Glutamatergic neuron (in vitro differentiated cells): ENCODE measurements around the gene POLG. TPM values are rescaled to one million over a fixed set of nuclear protein-coding genes. Genes with fewer than 3 reads are reported as not detected.

Source experiments
- DNase-seq: peaks from one replicate; pipeline ENCODE4 v3.0.0; 2022
- H3K27ac Mint-ChIP-seq: one replicate; pipeline ENCODE4 v1.8.0; 2020; ENCODE audit warnings: mild to moderate bottlenecking, mixed read lengths, inconsistent platforms; ENCODE audit not compliant: unreplicated experiment
- H3K27me3 Mint-ChIP-seq: one replicate; pipeline ENCODE4 v1.8.0; 2020; ENCODE audit warnings: mild to moderate bottlenecking, moderate library complexity, mixed read lengths, inconsistent platforms; ENCODE audit not compliant: unreplicated experiment
- H3K36me3 Mint-ChIP-seq: one replicate; pipeline ENCODE4 v1.8.0; 2020; ENCODE audit warnings: mild to moderate bottlenecking, mixed read lengths, inconsistent platforms; ENCODE audit not compliant: unreplicated experiment
- H3K4me1 Mint-ChIP-seq: one replicate; pipeline ENCODE4 v1.8.0; 2020; ENCODE audit warnings: mild to moderate bottlenecking, low read depth, mixed read lengths, inconsistent platforms; ENCODE audit not compliant: unreplicated experiment
- H3K4me3 Mint-ChIP-seq: one replicate; pipeline ENCODE4 v1.8.0; 2020; ENCODE audit warnings: mild to moderate bottlenecking, mixed read lengths, inconsistent platforms; ENCODE audit not compliant: unreplicated experiment
- H3K9me3 Mint-ChIP-seq: one replicate; pipeline ENCODE4 v1.8.0; 2020; ENCODE audit warnings: mild to moderate bottlenecking, moderate library complexity, mixed read lengths, inconsistent platforms; ENCODE audit not compliant: unreplicated experiment
- CTCF ChIP-seq: fragments of 200-600 bp; sonication (generic); IDR thresholded peaks from one replicate; pipeline ENCODE4 v1.5.0; 2021; ENCODE audit not compliant: partially characterized antibody, unreplicated experiment
- total RNA-seq: library from RNA; stranded (reverse); fragmentation: NEBNext Ultra II Directional; extraction: Animal tissue kit (Norgen Biotek cat#: 25700); gene quantifications from one replicate; pipeline ENCODE4 v1.2.1, GENCODE V29; 2021; ENCODE audit not compliant: unreplicated experiment

Gene POLG
- total RNA-seq, 1 donor from 2014 or later: 55.4 TPM

DNA sequence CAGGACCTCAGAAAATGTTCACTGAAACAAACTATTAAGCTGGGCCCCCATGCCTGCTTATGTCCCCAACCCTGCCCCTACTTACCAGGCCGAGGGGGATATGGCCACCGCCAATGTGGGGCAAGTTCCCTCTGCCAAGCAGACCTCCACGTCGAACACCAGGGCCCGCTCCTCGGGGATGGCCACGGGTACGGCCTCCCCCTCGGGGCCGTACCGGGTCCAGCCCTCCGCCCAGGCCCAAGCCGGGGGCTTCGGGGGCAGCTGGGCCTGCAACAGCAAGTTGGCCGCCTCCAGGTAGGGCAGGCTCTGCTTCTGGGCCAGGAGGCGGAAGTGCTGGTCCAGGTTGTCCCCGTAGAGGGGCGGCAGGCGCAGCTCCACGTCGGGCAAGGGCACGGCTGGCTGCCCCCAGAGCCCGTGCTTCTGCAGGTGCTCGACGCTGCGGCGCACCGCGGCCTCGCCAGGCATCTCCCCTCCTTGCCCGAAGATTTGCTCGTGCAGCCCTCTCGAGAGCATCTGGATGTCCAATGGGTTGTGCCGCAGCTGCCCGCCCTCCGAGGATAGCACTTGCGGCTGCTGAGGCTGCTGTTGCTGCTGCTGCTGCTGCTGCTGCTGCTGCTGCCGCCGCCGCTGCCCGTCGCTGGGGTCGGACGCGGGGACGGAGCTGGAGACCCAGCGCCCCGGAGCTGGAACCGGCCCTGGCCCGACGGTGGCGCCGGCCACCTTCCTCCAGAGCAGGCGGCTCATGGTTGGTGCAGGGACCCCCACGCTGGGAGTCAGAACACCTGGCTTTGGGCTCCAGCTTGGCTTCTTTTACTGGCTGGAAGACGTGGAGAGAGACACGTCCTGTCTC is 1.4 kb downstream of the POLG start:
- H3K9me3 Mint-ChIP-seq: peaks cover 14% of the 10 kb centered on the region
- TF ChIP-seq CTCF: no peak
- H3K4me1 Mint-ChIP-seq: peaks cover 15% of the 10 kb centered on the region
- no peak for DNase-seq
- no peaks in the 10 kb centered on the region for H3K36me3 Mint-ChIP-seq
- H3K27ac Mint-ChIP-seq: no peak overlapping the region
- H3K27me3 Mint-ChIP-seq: peaks cover 20% of the 10 kb centered on the region
- H3K4me3 Mint-ChIP-seq: peak overlapping the region; percentile 75

- peaks cover 20% of the 10 kb centered on the region for H3K27me3 Mint-ChIP-seq
- no peaks in the 10 kb centered on the region for H3K36me3 Mint-ChIP-seq
- no peak overlapping the region for H3K27ac Mint-ChIP-seq
- TF ChIP-seq CTCF: peak; percentile 43
- H3K9me3 Mint-ChIP-seq: peaks cover 14% of the 10 kb centered on the region
- H3K4me1 Mint-ChIP-seq: peaks cover 15% of the 10 kb centered on the region
- H3K4me3 Mint-ChIP-seq: peak overlapping the region; percentile 57
- peak; percentile 47 for DNase-seq
Measured at GRCh38 chr15:89332446-89332845, 2.2 kb downstream of the POLG start.

DNA sequence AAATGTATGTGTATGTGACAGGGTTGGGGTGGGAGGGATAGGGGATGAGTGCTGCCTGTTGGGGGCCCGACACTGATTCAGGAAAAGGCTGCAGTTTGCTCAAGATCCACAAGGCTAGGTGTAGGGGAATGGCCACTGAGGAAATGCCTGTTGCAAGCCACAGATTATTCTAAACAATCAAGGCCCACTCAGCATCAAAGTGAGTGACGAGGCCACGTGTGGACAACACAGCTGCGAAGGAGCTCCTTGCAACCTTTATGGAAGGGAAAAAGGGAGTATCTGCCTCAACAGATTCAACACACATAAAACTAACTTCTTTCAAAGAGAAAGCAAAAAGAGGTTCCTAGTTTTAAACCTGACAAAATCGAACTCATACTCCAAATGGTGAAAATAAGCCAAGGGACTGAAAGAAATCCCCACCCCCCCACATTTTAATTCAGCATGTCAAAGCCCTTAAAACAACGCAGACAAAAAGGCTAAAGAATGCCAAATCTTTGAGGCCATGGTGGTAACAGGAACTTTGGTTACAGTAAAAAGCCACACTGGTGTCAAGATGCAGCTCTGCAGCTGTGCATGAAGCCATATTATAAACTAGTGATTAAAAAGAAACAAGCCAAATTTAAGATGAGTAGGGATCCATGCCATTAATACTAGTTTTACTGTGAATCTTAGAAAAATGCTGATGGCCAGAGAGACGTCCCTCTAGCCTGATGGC is 3.6 kb downstream of the POLG start:
- H3K4me1 Mint-ChIP-seq: peaks cover 15% of the 10 kb centered on the region
- H3K4me3 Mint-ChIP-seq: no peak overlapping the region
- H3K27me3 Mint-ChIP-seq: peaks cover 20% of the 10 kb centered on the region
- TF ChIP-seq CTCF: no peak
- peak overlapping the region; percentile 7 for H3K27ac Mint-ChIP-seq
- DNase-seq: no peak
- H3K36me3 Mint-ChIP-seq: no peaks in the 10 kb centered on the region
- H3K9me3 Mint-ChIP-seq: peaks cover 14% of the 10 kb centered on the region

DNA sequence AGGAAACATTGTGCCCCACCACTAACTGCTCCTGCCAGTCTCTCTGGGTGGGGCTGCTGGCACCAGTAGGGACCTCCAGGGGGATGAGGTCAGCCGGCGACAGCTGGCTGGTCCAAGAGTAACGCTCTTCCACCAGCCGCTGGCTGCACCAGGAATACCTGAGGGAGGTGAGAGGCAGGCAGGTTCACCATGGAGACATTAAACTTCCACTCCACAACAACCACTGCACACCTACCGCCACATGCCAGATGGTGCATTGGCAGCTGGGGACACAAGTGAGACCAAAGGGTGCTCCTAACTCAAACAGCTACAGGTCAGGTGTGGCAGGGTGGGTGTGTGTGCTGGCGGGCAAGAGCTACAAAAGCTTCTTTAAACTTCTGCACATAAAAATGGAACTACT is 4.5 kb downstream of the POLG start:
- H3K27me3 Mint-ChIP-seq: peaks cover 11% of the 10 kb centered on the region
- no peak for TF ChIP-seq CTCF
- no peak overlapping the region for H3K27ac Mint-ChIP-seq
- H3K4me1 Mint-ChIP-seq: peaks cover 14% of the 10 kb centered on the region
- H3K9me3 Mint-ChIP-seq: peaks cover 9% of the 10 kb centered on the region
- H3K4me3 Mint-ChIP-seq: no peak overlapping the region
- H3K36me3 Mint-ChIP-seq: no peaks in the 10 kb centered on the region
- no peak for DNase-seq
